ENCODE results near the gene MLIP. TPM values are rescaled to one million over a fixed set of nuclear protein-coding genes. Genes with fewer than 3 reads are reported as not detected.
A peak's percentile ranks its signal among the peaks of the same experiment; 100 is the strongest.

The MLIP gene, protein sequence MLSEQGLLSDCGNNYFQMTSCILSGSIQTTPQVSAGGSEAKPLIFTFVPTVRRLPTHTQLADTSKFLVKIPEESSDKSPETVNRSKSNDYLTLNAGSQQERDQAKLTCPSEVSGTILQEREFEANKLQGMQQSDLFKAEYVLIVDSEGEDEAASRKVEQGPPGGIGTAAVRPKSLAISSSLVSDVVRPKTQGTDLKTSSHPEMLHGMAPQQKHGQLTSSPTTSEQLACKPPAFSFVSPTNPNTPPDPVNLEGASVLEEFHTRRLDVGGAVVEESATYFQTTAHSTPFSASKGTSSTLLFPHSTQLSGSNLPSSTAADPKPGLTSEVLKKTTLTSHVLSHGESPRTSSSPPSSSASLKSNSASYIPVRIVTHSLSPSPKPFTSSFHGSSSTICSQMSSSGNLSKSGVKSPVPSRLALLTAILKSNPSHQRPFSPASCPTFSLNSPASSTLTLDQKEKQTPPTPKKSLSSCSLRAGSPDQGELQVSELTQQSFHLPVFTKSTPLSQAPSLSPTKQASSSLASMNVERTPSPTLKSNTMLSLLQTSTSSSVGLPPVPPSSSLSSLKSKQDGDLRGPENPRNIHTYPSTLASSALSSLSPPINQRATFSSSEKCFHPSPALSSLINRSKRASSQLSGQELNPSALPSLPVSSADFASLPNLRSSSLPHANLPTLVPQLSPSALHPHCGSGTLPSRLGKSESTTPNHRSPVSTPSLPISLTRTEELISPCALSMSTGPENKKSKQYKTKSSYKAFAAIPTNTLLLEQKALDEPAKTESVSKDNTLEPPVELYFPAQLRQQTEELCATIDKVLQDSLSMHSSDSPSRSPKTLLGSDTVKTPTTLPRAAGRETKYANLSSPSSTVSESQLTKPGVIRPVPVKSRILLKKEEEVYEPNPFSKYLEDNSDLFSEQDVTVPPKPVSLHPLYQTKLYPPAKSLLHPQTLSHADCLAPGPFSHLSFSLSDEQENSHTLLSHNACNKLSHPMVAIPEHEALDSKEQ
- polyA plus RNA-seq (2011; rRNA removed) = 0.08 TPM in 1 of 2 replicates, not detected in the other
- not detected in 2 replicates for polyA plus RNA-seq (2012; cell fraction: cytosol; rRNA removed)
- not detected in 2 replicates for polyA plus RNA-seq (2012; cell fraction: nucleus; rRNA removed)
- not detected in 3 replicates for polyA plus RNA-seq (2017; fragmentation: RNase III; extraction: RNeasy Plus Mini Kit Qiagen cat#74134 plus additional on column Dnase treatment)
- 0.83 TPM in 1 of 2 replicates, not detected in the other for polyA minus RNA-seq (2011; rRNA and poly(A)+ RNA removed)

DNA sequence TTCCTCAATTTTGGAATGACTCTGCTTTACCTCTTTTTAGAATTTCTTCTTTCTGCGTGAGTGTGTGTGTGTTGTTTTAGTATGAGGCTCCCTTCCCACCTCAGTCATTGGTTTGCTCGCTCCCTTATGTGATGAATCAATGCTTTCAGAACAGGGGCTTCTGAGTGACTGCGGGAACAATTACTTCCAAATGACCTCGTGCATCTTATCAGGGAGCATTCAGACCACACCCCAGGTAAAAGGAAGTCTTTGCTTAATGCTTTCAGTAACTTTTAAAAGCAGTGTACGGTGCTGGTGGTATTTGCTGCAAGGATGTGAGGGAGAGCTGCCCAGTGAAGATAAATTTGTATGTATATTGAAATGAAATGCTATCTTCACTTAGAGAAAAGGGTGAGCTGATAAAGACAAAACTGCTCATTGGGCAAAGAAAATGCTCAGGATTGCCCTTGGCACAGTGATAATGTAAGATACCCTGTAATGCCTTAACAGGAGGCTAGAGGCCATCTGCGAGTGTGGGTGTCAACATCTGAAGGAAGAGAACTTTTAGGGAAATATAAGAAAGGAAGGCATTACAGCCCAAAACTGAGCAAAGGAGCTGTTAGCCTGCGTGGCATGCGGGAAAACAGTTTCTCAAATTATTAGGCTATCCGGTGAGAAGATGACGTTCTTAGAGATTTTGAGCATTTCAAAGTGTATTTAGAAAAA is at the start of gene MLIP:
Gene MLIP (plus strand): TSS at position 103 of the 705 bp plus-strand sequence. CDS start 37 bp downstream, at position 140.
- FAIRE-seq = no peak
- Histone ChIP-seq H3K9me3 (no peaks in the 10 kb centered on the region), H3K4me1 (no peaks in the 10 kb centered on the region), H3K4me2 (no peak within 1 kb of the TSS), H3K27ac (no peak within 1 kb of the TSS), H3K4me3 (no peak within 1 kb of the TSS)
- no peak for TF ChIP-seq SREBF2 (IDR thresholded peaks at IDR 0.05)
- no peak for TF ChIP-seq CHD4 (IDR thresholded peaks at IDR 0.05; ENCODE audit: borderline replicate concordance)
- TF ChIP-seq RARB (CRISPR knock-in tag; IDR thresholded peaks at IDR 0.05) = no peak
- no peak for TF ChIP-seq ZC3H11A (IDR thresholded peaks at IDR 0.05)
- no peak for TF ChIP-seq HEYL (CRISPR knock-in tag; IDR thresholded peaks at IDR 0.05)
- no peak for TF ChIP-seq CBX8 (IDR thresholded peaks at IDR 0.05)
- TF ChIP-seq ESRRA (IDR thresholded peaks at IDR 0.05; ENCODE audit: borderline replicate concordance, low read length) = no peak
- no peak for TF ChIP-seq CHD2 (IDR thresholded peaks at IDR 0.05; ENCODE audit: low read length, partially characterized antibody)
- TF ChIP-seq CEBPB (IDR thresholded peaks at IDR 0.05) = no peak
- TF ChIP-seq TP53 (CRISPR knock-in tag; IDR thresholded peaks at IDR 0.05) = no peak
- TF ChIP-seq EP300 (IDR thresholded peaks at IDR 0.05) = no peak
- no peak for TF ChIP-seq JUN (IDR thresholded peaks at IDR 0.05)
- no peak for TF ChIP-seq MAZ (IDR thresholded peaks at IDR 0.05; ENCODE audit: borderline replicate concordance, low read depth, low read length)
- no peak for TF ChIP-seq NFE2L2 (conservative IDR thresholded peaks at IDR 0.05; ENCODE audit: low read length)
- TF ChIP-seq, protein P1, sequence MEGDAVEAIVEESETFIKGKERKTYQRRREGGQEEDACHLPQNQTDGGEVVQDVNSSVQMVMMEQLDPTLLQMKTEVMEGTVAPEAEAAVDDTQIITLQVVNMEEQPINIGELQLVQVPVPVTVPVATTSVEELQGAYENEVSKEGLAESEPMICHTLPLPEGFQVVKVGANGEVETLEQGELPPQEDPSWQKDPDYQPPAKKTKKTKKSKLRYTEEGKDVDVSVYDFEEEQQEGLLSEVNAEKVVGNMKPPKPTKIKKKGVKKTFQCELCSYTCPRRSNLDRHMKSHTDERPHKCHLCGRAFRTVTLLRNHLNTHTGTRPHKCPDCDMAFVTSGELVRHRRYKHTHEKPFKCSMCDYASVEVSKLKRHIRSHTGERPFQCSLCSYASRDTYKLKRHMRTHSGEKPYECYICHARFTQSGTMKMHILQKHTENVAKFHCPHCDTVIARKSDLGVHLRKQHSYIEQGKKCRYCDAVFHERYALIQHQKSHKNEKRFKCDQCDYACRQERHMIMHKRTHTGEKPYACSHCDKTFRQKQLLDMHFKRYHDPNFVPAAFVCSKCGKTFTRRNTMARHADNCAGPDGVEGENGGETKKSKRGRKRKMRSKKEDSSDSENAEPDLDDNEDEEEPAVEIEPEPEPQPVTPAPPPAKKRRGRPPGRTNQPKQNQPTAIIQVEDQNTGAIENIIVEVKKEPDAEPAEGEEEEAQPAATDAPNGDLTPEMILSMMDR (IDR thresholded peaks at IDR 0.05) = no peak
- no peak for TF ChIP-seq TFCP2L1 (CRISPR knock-in tag; IDR thresholded peaks at IDR 0.05)
- no peak for TF ChIP-seq RNF2 (IDR thresholded peaks at IDR 0.05; ENCODE audit: borderline replicate concordance, low read depth)
- 59% methylated on average over 10 of the region's 10 CpGs for WGBS (ENCODE audit: missing lambda C conversion rate)
- ChIA-PET POLR2A (no interaction called here), CTCF (no interaction called here)
- no peak for ATAC-seq
- DNase-seq (ENCODE audit: low read depth in 1 of 2, low spot score in 1 of 2) = no peak

DNA sequence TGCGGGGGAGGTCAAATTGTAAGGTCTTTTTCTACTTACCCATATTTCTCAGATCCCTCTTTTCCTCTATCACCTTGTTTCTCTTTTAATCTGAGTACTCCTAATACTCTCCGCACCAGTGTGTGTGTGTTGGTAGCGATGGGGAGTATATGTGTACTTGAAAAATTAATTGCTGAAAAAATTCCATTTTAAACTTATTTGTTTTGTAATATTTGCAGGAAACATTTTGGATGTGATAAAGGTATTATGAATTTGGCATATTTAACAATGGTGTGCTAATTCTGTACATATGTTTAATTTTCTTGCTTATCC is 48.1 kb upstream of the MLIP start:
- DNase-seq (ENCODE audit: low read depth in 1 of 2, low spot score in 1 of 2) = no peak
- H3K4me2 ChIP-seq = peak overlapping the region; percentile 29; the same call in 1 of the 3 replicates
- 95% methylated on average over 3 of the region's 3 CpGs for WGBS (ENCODE audit: missing lambda C conversion rate)
- H3K27ac ChIP-seq = no peak overlapping the region
- no peaks in the 10 kb centered on the region for H3K9me3 ChIP-seq
- no peak overlapping the region for H3K4me3 ChIP-seq
- TF ChIP-seq NFE2L2 (conservative IDR thresholded peaks at IDR 0.05; ENCODE audit: low read length) = no peak
- no peak for TF ChIP-seq RARB (CRISPR knock-in tag; IDR thresholded peaks at IDR 0.05)
- TF ChIP-seq FOXS1 (CRISPR knock-in tag; IDR thresholded peaks at IDR 0.05) = no peak
- TF ChIP-seq FOSL2 (IDR thresholded peaks at IDR 0.05) = no peak
- no peak for TF ChIP-seq FOSL2 (CRISPR knock-in tag; IDR thresholded peaks at IDR 0.05)
- TF ChIP-seq MAZ (IDR thresholded peaks at IDR 0.05; ENCODE audit: borderline replicate concordance, low read depth, low read length) = no peak
- TF ChIP-seq, protein P2, sequence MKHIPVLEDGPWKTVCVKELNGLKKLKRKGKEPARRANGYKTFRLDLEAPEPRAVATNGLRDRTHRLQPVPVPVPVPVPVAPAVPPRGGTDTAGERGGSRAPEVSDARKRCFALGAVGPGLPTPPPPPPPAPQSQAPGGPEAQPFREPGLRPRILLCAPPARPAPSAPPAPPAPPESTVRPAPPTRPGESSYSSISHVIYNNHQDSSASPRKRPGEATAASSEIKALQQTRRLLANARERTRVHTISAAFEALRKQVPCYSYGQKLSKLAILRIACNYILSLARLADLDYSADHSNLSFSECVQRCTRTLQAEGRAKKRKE (CRISPR knock-in tag; IDR thresholded peaks at IDR 0.05; ENCODE audit: low read depth) = no peak
- no peak for FAIRE-seq
- H3K4me1 ChIP-seq = no peaks in the 10 kb centered on the region
- ChIA-PET POLR2A (no interaction called here), CTCF (no interaction called here)
- ATAC-seq = no peak
